Measurements from ENCODE around the gene ZNF41. TPM values are rescaled to one million over a fixed set of nuclear protein-coding genes. Genes with fewer than 3 reads are reported as not detected.

The ZNF41 gene
- total and polyA plus RNA-seq, 2 of the 8 experiments (the other 6 are each of a cell fraction or from before 2014, with no cell fraction given) = 1.8 to 5.3 TPM

- TF ChIP-seq POLR2AphosphoS5 (IDR thresholded peaks at IDR 0.05; ENCODE audit: low read depth, low read length) = no peak
- TF ChIP-seq E2F6 (IDR thresholded peaks at IDR 0.05) = no peak
- no peak for TF ChIP-seq CBX8 (IDR thresholded peaks at IDR 0.05; ENCODE audit: borderline replicate concordance, low read depth, low read length)
These were observed 16.3 kb upstream of the ZNF41 start (continued) for GRCh38 chrX:47499293-47499692.

Measured in H1 (cell line).